ENCODE measurements around the gene TMEM61.

The TMEM61 gene

GRCh38 chr1:55040083-55040932 is 59.9 kb downstream of the TMEM61 start:
- in situ Hi-C loops (cut with MboI; ENCODE audit: low sequenced_read_pairs, unreplicated experiment) = no loop called here
- DNase-seq (ENCODE audit: low spot score) = no peak
- no peak for TF ChIP-seq CTCF (IDR thresholded peaks at IDR 0.05; ENCODE audit: borderline replicate concordance, control extremely low read depth, extremely low read depth, insufficient read depth, missing control alignments)

GRCh38 chr1:55040933-55041494 is 60.6 kb downstream of the TMEM61 start:
- in situ Hi-C loops (cut with MboI; ENCODE audit: low sequenced_read_pairs, unreplicated experiment) = no loop called here
- no peak for DNase-seq (ENCODE audit: low spot score)
- TF ChIP-seq CTCF (IDR thresholded peaks at IDR 0.05; ENCODE audit: borderline replicate concordance, control extremely low read depth, extremely low read depth, insufficient read depth, missing control alignments) = no peak

- TF ChIP-seq CTCF (IDR thresholded peaks at IDR 0.05; ENCODE audit: borderline replicate concordance, control extremely low read depth, extremely low read depth, insufficient read depth, missing control alignments) = no peak
- DNase-seq (ENCODE audit: low spot score) = no peak
- in situ Hi-C loops (cut with MboI; ENCODE audit: low sequenced_read_pairs, unreplicated experiment) = no loop called here
Measured at GRCh38 chr1:55041613-55042012, 61.2 kb downstream of the TMEM61 start.
